IPS-20b (cell line): ENCODE data around the gene FAM98B.

Source experiments
- H3K27ac ChIP-seq: one replicate; pipeline ENCODE4 v1.5.1; 2013; ENCODE audit warnings: low read length
- H3K27me3 ChIP-seq: 2 replicates; pipeline ENCODE4 v1.6.1; 2013; ENCODE audit warnings: mild to moderate bottlenecking, low read length, inconsistent platforms; ENCODE audit not compliant: insufficient read depth
- H3K36me3 ChIP-seq: 2 replicates; pipeline ENCODE4 v1.6.1; 2013; ENCODE audit warnings: low read depth, mild to moderate bottlenecking, inconsistent platforms, low read length, moderate library complexity; ENCODE audit not compliant: insufficient read depth
- H3K4me1 ChIP-seq: 2 replicates; pipeline ENCODE4 v1.6.1; 2013; ENCODE audit warnings: mild to moderate bottlenecking, control low read depth, inconsistent platforms, low read length, moderate library complexity; ENCODE audit not compliant: insufficient read depth
- H3K4me3 ChIP-seq: 2 replicates; pipeline ENCODE4 v1.5.1; 2013; ENCODE audit warnings: mild to moderate bottlenecking, low read length, inconsistent platforms
- H3K9ac ChIP-seq: 2 replicates; pipeline ENCODE4 v1.6.1; 2013; ENCODE audit warnings: low read depth, mild to moderate bottlenecking, inconsistent platforms, low read length, moderate library complexity
- H3K9me3 ChIP-seq: 2 replicates; pipeline ENCODE4 v1.6.1; 2013; ENCODE audit warnings: mild to moderate bottlenecking, low read depth, low read length, inconsistent platforms; ENCODE audit not compliant: insufficient read depth

FAM98B gene

DNA sequence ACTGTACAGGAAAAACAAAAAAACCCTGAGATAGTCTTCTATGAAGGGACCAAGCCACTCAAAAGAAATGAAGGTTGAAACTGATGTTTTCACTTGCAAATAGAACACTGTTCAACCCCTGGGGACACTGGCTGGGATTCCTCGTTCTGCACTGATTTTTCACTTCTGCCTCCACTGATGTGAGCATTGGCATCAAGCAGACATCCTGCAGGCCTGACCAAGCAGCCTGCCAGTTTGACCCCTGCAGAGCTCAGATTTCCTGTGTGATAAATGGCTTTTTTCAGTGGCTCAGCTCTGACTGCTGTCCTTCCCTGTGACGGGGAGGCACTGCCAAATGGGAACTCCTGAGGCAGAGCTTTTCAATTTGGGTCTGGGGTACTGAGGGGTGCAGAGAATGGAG, 60.7 kb downstream of the FAM98B start:
- Histone ChIP-seq H3K27ac (no peak overlapping the region), H3K9me3 (no peaks in the 10 kb centered on the region), H3K36me3 (no peaks in the 10 kb centered on the region), H3K4me1 (peaks cover 24% of the 10 kb centered on the region; the same call in 1 of the 2 replicates), H3K27me3 (no peaks in the 10 kb centered on the region), H3K9ac (no peak overlapping the region), H3K4me3 (no peak overlapping the region)

DNA sequence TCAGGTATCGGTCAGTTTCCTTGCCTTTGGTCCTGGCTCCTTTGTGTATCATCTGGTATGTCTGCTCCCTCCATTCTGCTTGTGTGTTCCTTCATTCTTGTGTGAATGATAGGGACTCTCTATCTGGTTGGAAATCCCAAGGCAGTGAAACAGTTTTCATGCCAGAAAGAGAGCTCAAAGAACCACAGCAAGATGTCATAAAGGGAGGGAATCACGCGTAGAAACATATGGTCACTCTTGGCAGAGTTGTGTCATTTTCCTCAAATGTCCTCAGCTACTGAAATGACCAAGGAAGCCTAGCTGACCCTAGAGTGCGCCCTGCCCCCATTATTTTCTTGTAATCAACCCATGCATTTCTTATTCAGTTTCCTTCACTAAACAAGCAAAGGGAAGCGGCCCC, 62.7 kb downstream of the FAM98B start:
- Histone ChIP-seq H3K9me3 (no peaks in the 10 kb centered on the region), H3K4me1 (peaks cover 24% of the 10 kb centered on the region; the same call in 1 of the 2 replicates), H3K9ac (no peak overlapping the region), H3K4me3 (no peak overlapping the region), H3K27me3 (no peaks in the 10 kb centered on the region), H3K27ac (no peak overlapping the region), H3K36me3 (no peaks in the 10 kb centered on the region)

DNA sequence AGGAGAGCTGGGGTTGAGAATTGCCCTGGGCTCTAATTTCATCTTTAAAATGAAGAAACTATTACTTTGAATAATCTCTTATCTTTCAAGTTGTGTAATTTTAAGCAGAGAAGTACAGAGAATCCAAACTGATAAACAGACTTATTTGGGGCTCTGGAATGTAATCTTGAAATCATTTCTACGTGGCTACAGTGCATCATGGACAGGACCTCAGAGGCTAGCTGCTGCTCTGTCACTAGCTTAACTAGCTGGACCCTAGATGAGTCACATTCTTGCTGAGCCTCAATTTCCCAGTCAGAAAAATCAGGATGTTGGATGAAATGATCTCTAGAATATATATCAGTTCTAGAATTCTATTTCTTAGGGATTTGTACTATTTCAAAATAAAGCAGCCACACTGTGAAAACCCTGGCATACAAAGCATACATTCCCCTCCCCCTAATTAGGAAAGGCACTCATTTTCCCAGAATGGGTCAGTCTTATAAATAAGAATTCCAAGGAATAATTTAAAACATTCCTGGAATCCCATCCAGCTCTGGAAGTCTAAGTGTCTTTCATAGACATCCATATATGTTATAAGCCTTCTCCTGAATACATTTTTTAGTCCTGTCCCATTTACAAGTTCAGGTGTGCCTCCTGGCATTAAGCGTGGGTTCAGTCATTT, 63.5 kb downstream of the FAM98B start:
- peaks cover 24% of the 10 kb centered on the region; the same call in 1 of the 2 replicates for H3K4me1 ChIP-seq
- H3K9ac ChIP-seq = no peak overlapping the region
- no peak overlapping the region for H3K27ac ChIP-seq
- H3K9me3 ChIP-seq = no peaks in the 10 kb centered on the region
- H3K4me3 ChIP-seq = no peak overlapping the region
- H3K36me3 ChIP-seq = no peaks in the 10 kb centered on the region
- no peaks in the 10 kb centered on the region for H3K27me3 ChIP-seq

DNA sequence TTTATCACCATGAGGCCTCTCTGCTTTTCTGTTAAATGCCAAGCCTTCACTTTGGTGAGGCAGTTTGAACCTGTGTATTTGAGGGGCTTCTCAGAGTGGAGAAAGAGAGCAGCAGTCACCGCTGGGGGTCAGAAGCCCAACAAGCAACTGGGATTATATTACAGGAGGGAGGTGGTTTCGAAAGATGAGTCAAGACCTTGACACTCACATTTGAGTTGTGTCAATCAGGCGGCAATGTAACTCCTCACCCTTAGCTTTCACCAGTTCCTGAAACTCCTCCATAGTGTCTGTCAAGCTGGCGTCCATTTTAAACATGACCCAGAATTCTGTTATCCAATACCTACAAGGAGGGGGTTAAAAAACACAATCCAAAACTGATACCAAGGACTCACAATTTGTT, 64.2 kb downstream of the FAM98B start:
- H3K4me1 ChIP-seq = peaks cover 24% of the 10 kb centered on the region; the same call in 1 of the 2 replicates
- H3K36me3 ChIP-seq = no peaks in the 10 kb centered on the region
- H3K9ac ChIP-seq = no peak overlapping the region
- no peak overlapping the region for H3K27ac ChIP-seq
- H3K9me3 ChIP-seq = no peaks in the 10 kb centered on the region
- H3K4me3 ChIP-seq = no peak overlapping the region
- H3K27me3 ChIP-seq = no peaks in the 10 kb centered on the region

DNA sequence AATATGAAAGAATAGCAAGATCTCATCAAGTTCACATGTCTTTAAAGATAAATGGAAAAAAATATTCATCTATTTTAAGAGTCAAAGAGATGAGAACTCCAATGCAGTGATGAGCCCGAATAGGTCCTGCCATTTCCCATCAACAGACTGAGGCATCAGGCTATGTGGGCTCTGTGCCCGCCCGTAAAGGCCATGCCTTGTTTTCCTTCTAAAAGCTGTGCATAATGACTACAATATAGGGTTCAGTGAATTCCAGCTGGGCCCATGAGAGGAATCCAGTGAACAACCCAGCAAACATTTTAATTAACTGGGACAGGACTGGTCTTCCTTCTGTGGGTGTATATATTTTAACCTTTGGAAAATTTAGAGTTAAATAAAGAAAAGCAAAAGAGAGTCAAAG, 66.1 kb downstream of the FAM98B start:
- Histone ChIP-seq H3K36me3 (no peaks in the 10 kb centered on the region), H3K27ac (no peak overlapping the region), H3K4me1 (peaks cover 17% of the 10 kb centered on the region; the same call in 1 of the 2 replicates), H3K27me3 (no peaks in the 10 kb centered on the region), H3K9me3 (no peaks in the 10 kb centered on the region), H3K4me3 (no peak overlapping the region), H3K9ac (no peak overlapping the region)

DNA sequence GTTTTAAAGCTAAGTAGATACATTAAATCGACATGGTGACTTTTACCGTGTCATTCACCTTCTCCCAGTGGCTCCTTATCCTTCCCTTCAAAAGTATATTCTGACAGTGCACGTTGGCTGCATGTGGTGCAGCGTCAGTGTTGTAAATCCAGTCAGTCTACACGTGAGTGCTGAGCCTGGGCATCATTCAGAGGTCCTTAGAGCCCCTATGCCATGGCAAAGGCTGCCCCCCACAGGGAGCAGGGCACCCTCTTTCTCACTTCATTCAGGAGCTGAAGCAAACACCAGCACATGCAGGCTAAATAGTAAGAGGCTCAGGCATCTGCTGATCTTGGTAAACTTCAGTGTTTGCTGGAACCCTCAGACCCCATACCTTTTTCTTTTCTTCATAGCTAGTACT, 67.4 kb downstream of the FAM98B start:
- Histone ChIP-seq H3K27me3 (no peaks in the 10 kb centered on the region), H3K9ac (no peak overlapping the region), H3K4me1 (peaks cover 11% of the 10 kb centered on the region; the same call in 1 of the 2 replicates), H3K27ac (no peak overlapping the region), H3K9me3 (no peaks in the 10 kb centered on the region), H3K4me3 (no peak overlapping the region), H3K36me3 (no peaks in the 10 kb centered on the region)

DNA sequence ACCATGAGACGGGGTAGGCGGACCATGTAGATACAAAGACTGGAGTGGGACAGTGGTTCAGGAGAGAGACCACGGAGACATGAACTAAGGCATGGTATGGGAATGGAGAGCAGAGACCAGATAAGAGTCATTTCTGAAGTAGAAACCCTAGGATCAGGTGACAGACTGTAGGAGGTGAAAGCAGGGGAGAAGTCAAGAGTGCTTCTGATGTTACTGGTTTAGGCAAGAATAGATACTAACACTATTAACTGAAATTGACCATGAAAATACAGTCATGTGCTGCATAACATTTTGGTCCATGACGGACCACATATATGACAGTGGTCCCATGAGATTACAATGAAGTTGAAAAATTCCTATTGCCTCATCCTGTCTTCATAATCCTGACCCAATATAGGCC, 69.0 kb downstream of the FAM98B start:
- Histone ChIP-seq H3K4me1 (peaks cover 1% of the 10 kb centered on the region; the same call in 1 of the 2 replicates), H3K36me3 (no peaks in the 10 kb centered on the region), H3K9me3 (no peaks in the 10 kb centered on the region)

DNA sequence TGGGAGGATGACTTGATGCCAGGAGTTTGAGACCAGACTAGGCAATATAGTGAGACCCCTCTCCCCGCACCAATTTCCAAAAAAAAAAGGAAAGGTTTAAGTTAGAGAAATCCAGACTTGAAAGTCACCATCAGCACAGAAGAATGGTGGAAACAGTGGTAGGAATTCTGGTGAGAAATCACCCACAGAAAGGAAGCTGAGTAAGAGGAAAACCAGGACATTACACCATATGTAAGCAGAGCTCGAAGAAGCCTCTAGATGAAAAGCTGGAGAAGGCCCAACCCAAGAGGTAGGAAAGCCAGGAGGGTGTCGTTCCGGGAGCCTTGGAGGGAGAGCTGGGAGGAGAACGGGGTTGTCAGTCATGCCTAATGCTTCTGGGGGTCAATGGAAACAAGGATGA, 70.2 kb downstream of the FAM98B start:
- Histone ChIP-seq H3K27me3 (no peaks in the 10 kb centered on the region), H3K4me1 (no peaks in the 10 kb centered on the region), H3K4me3 (no peak overlapping the region), H3K9ac (no peak overlapping the region), H3K36me3 (no peaks in the 10 kb centered on the region), H3K9me3 (no peaks in the 10 kb centered on the region), H3K27ac (no peak overlapping the region)

More for the DNA sequence above, 69.0 kb downstream of the FAM98B start:
- Histone ChIP-seq H3K9ac (no peak overlapping the region), H3K27ac (no peak overlapping the region), H3K27me3 (no peaks in the 10 kb centered on the region), H3K4me3 (no peak overlapping the region)

DNA sequence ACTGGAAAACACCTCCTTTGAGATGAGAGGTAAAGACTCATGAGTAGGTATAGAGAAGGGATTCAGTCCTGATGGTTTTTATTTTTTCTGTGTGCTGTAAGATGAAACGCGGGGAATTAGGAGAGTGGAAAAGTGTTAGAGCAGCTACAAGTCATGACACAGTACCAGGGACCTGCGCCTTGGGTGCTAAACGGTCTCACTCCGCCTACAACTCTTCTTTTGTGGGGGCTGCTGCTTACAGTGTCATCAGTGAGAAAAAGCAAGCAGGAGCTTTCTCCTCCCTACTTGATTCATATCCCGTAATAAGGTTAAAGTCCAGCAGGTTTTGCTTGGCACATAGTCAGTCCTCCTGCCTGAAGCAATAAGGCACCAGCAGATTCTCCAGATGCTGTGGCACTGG, 71.6 kb downstream of the FAM98B start:
- no peaks in the 10 kb centered on the region for H3K36me3 ChIP-seq
- H3K4me3 ChIP-seq = no peak overlapping the region
- H3K9me3 ChIP-seq = no peaks in the 10 kb centered on the region
- H3K9ac ChIP-seq = no peak overlapping the region
- no peaks in the 10 kb centered on the region for H3K27me3 ChIP-seq
- H3K4me1 ChIP-seq = no peaks in the 10 kb centered on the region
- no peak overlapping the region for H3K27ac ChIP-seq

DNA sequence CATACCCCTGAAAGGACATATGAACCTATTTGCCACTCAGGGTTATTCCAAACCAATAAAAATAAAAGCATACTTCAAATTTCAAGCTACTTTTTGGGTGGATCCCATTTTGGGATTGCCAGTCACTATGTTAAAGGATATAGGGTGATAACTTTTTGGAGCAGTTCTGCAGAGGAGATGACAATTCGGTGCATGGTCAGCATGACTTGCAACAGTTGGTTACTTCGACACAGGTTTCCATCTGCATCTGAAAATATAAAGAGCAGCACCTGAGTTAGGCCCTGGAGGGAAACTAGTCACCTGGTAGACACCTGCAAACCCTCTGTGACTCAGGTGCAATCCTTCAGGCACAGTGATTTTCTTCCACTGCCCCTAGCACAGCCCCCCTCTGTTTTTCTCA, 72.2 kb downstream of the FAM98B start:
- Histone ChIP-seq H3K27ac (no peak overlapping the region), H3K36me3 (no peaks in the 10 kb centered on the region), H3K4me3 (no peak overlapping the region), H3K9me3 (no peaks in the 10 kb centered on the region), H3K27me3 (no peaks in the 10 kb centered on the region), H3K4me1 (no peaks in the 10 kb centered on the region), H3K9ac (no peak overlapping the region)

DNA sequence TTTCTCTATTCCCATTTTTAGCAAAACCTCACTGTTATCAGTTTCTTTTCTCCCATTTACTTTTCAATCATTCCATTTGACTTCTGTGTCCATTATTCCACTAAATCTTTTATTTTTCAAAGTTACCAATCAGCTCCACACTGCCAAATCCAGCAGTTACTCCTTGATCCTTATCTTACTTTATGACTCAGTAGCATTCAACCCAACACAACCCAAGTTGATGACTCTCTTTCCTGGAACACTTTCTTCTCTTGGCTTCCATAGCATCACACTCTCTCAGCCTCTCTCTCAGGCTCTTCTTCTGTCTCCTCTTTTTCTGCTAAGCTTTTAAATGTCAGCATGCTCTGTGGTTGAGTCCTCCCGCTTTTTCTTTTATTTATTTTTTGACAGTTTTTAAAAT, 74.4 kb downstream of the FAM98B start:
- Histone ChIP-seq H3K9ac (no peak overlapping the region), H3K4me1 (no peaks in the 10 kb centered on the region; the same call in 1 of the 2 replicates), H3K27me3 (no peaks in the 10 kb centered on the region), H3K27ac (no peak overlapping the region), H3K36me3 (no peaks in the 10 kb centered on the region), H3K4me3 (no peak overlapping the region), H3K9me3 (no peaks in the 10 kb centered on the region)

DNA sequence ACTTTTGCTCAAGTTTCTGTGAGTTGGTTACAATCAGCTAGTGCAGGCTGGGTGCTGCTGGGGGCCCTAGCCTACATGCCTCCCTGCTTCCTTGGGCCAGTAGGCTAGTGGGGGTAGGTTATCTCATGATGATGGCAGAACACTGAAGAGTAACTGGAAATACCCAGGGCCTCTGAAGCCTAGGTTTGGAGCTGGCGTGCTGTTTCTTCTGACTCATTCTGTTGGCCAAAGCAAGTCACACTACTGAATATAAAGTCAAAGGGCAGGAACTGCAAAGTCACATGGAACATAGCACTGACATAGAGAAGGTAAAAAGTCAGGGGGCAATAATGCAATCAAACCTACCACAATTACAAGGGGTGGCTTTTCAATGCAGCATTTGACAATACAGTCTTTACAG, 76.2 kb downstream of the FAM98B start:
- no peaks in the 10 kb centered on the region; the same call in 1 of the 2 replicates for H3K4me1 ChIP-seq
- no peaks in the 10 kb centered on the region for H3K9me3 ChIP-seq
- H3K27ac ChIP-seq = no peak overlapping the region
- H3K36me3 ChIP-seq = no peaks in the 10 kb centered on the region
- no peak overlapping the region for H3K9ac ChIP-seq
- H3K27me3 ChIP-seq = no peaks in the 10 kb centered on the region
- H3K4me3 ChIP-seq = no peak overlapping the region
